ENCODE results near the gene LCA5L.

Gene LCA5L

GRCh38 chr21:39445321-39446269 lies at the start of gene LCA5L:
LCA5L (minus strand) TSS chr21:39445778; CDS start chr21:39428493, 17,285 bp downstream.
- DNase-seq: peak; percentile 87 to 91

GRCh38 chr21:39489380-39489924 lies 43.9 kb upstream of the LCA5L start:
- no peak for DNase-seq

- no peak for DNase-seq
These were observed 39.2 kb upstream of the LCA5L start for GRCh38 chr21:39484711-39485276.

- DNase-seq: no peak
These were observed 38.3 kb upstream of the LCA5L start for GRCh38 chr21:39483917-39484316.

GRCh38 chr21:39481886-39482285 lies 36.3 kb upstream of the LCA5L start:
- no peak for DNase-seq

GRCh38 chr21:39480271-39480670 lies 34.7 kb upstream of the LCA5L start:
- DNase-seq: no peak

GRCh38 chr21:39479814-39480182 lies 34.2 kb upstream of the LCA5L start:
- DNase-seq: no peak

GRCh38 chr21:39479164-39479813 lies 33.7 kb upstream of the LCA5L start:
- no peak for DNase-seq

- no peak for DNase-seq
These were observed 29.0 kb upstream of the LCA5L start for GRCh38 chr21:39474611-39475010.

GRCh38 chr21:39472786-39473185 lies 27.2 kb upstream of the LCA5L start:
- no peak for DNase-seq

GRCh38 chr21:39471598-39471997 lies 26.0 kb upstream of the LCA5L start:
- no peak for DNase-seq

- DNase-seq: no peak
These were observed 23.0 kb upstream of the LCA5L start for GRCh38 chr21:39468559-39468958.

GRCh38 chr21:39467746-39468145 lies 22.2 kb upstream of the LCA5L start:
- no peak for DNase-seq

GRCh38 chr21:39466584-39466983 lies 21.0 kb upstream of the LCA5L start:
- DNase-seq: no peak

GRCh38 chr21:39463308-39463707 lies 17.7 kb upstream of the LCA5L start:
- DNase-seq: no peak

- no peak for DNase-seq
These were observed 15.8 kb upstream of the LCA5L start for GRCh38 chr21:39461419-39461818.

GRCh38 chr21:39456665-39457064 lies 11.1 kb upstream of the LCA5L start:
- no peak for DNase-seq

- DNase-seq: no peak
These were observed 9.5 kb upstream of the LCA5L start for GRCh38 chr21:39454949-39455668.

- DNase-seq: no peak
These were observed 8.1 kb upstream of the LCA5L start for GRCh38 chr21:39453571-39454179.

GRCh38 chr21:39452970-39453342 lies 7.4 kb upstream of the LCA5L start:
- DNase-seq: no peak

- no peak for DNase-seq
These were observed 6.8 kb upstream of the LCA5L start for GRCh38 chr21:39452207-39452969.

Data from stimulated activated CD4-positive, alpha-beta T cell treated with anti-CD3 and anti-CD28 coated beads, Interleukin-2, amount 100 ng/mL, for 48 hours (primary cell).